SK-N-SH treated with all-trans-retinoic acid at 6 μM for 48 hours (cell line): ENCODE results near the gene OXTR.

Source experiments
- BACH2 ChIP-seq: fragments of 250-450 bp; sonication (Bioruptor Pico); IDR thresholded peaks from 2 replicates; pipeline ENCODE4 v1.9.0; 2021; ENCODE audit warnings: mild to moderate bottlenecking, borderline replicate concordance
- CSRNP3 ChIP-seq: fragments of 250-450 bp; sonication (Bioruptor Pico); IDR thresholded peaks from 2 replicates; pipeline ENCODE4 v1.5.1; 2021; ENCODE audit warnings: mild to moderate bottlenecking, moderate library complexity
- RARB ChIP-seq: fragments of 250-450 bp; sonication (Bioruptor Pico); IDR thresholded peaks from 2 replicates; pipeline ENCODE4 v1.8.0; 2021; ENCODE audit warnings: mild to moderate bottlenecking, moderate library complexity
- ZFP3 ChIP-seq: fragments of 250-450 bp; sonication (Bioruptor Pico); IDR thresholded peaks from 2 replicates; pipeline ENCODE4 v1.5.0; 2020; ENCODE audit warnings: mild to moderate bottlenecking, moderate library complexity
- ZNF70 ChIP-seq: fragments of 450-650 bp; formaldehyde crosslinking; IDR thresholded peaks from 2 replicates; pipeline ENCODE4 v1.5.0; 2020; ENCODE audit warnings: mild to moderate bottlenecking, moderate library complexity

DNA sequence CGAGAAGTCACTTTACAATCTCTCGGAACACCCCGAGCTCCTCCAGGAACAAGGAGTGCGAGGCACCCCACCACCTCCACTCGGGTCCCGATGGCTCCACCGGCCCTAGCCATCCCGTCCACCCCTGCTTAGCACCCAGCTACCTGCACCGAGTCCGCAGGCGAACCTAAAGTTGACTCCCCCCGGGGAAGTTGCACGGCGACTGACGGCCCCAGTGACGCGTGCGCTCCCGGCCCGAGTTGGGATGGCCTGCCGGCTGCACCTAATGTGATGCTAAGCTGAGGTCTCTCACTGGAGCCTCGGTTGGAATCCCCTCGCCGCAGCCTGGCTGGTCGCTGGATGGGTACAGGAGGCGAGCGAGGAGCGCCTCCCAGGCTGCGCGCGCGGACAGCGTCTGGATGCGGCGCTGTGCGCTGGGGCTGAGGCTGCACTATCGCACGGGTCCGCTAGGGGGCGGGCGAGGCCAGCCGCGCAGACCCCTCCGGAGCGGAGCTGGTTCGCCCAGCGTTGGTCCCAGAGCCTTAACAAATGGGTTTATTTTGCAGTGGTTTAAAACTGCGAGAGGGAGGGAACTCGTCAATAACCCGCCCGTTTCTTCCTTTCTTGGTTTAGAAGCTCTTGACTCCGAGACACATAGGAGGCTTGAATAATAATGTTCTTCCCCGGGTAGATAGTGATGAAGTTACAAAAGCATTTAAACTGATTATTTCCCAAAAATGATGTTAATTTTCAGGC lies at the start of gene OXTR:
- TF ChIP-seq CSRNP3 (CRISPR knock-in tag) (no peak), RARB (CRISPR knock-in tag) (no peak), ZFP3 (CRISPR knock-in tag) (no peak), BACH2 (no peak), ZNF70 (CRISPR knock-in tag) (no peak)
